ENCODE measurements around the gene RMRP.
"Not testable (repeated sequence)": the region's sequence is repeated elsewhere in the genome, so short reads cannot be mapped to it uniquely, and the experiment has no call there.

RMRP gene

GRCh38 chr9:35664531-35665470 lies 7.0 kb upstream of the RMRP start, which contains the start of gene ARHGEF39:
Gene ARHGEF39 (minus strand): TSS chr9:35665195. CDS start chr9:35665169, 26 bp downstream.
- DNase-seq (ENCODE audit: low read depth), result peak; percentile 75

GRCh38 chr9:35662437-35662836 lies 4.6 kb upstream of the RMRP start:
- DNase-seq (ENCODE audit: low read depth), result no peak

GRCh38 chr9:35661756-35662350 lies 4.0 kb upstream of the RMRP start:
- no peak for DNase-seq (ENCODE audit: low read depth)

GRCh38 chr9:35660966-35661415 lies 3.2 kb upstream of the RMRP start:
- DNase-seq (ENCODE audit: low read depth), result no peak

- DNase-seq (ENCODE audit: low read depth), result no peak
Measured at GRCh38 chr9:35659340-35659739, 1.5 kb upstream of the RMRP start.

GRCh38 chr9:35658968-35659220 lies 1.1 kb upstream of the RMRP start:
- no peak for DNase-seq (ENCODE audit: low read depth)

- DNase-seq (ENCODE audit: low read depth), result peak; percentile 62
Measured at GRCh38 chr9:35658137-35658967, 533 bp upstream of the RMRP start, which contains the start of gene CCDC107. Gene CCDC107 (plus strand): TSS chr9:35658292. CDS start chr9:35658380, 88 bp downstream.

- no peak for DNase-seq (ENCODE audit: low read depth)
Measured at GRCh38 chr9:35656831-35657545, 831 bp downstream of the RMRP start.

- peak; percentile 65 for DNase-seq (ENCODE audit: low read depth)
Measured at GRCh38 chr9:35656348-35656747, 1.5 kb downstream of the RMRP start.

GRCh38 chr9:35653611-35654010 lies 4.2 kb downstream of the RMRP start:
- DNase-seq (ENCODE audit: low read depth), result no peak

- no peak for DNase-seq (ENCODE audit: low read depth)
Measured at GRCh38 chr9:35652829-35653209, 5.0 kb downstream of the RMRP start.

GRCh38 chr9:35651956-35652828 lies 5.6 kb downstream of the RMRP start:
- no peak for DNase-seq (ENCODE audit: low read depth)

GRCh38 chr9:35650341-35651158 lies 7.3 kb downstream of the RMRP start, which contains the start of gene SIT1:
Gene SIT1 (minus strand): TSS chr9:35650931. CDS start chr9:35650853, 78 bp downstream.
- no peak for DNase-seq (ENCODE audit: low read depth)

GRCh38 chr9:35649431-35650340 lies 8.1 kb downstream of the RMRP start:
- peak; percentile 67 for DNase-seq (ENCODE audit: low read depth)

GRCh38 chr9:35646533-35647265 lies 11.1 kb downstream of the RMRP start:
- DNase-seq (ENCODE audit: low read depth), result peak; percentile 78

- peak; percentile 74 for DNase-seq (ENCODE audit: low read depth)
Measured at GRCh38 chr9:35646153-35646532, 11.7 kb downstream of the RMRP start.

- not testable (repeated sequence) for DNase-seq (ENCODE audit: low read depth)
Measured at GRCh38 chr9:35645736-35646135, 12.1 kb downstream of the RMRP start.

GRCh38 chr9:35643046-35643445 lies 14.8 kb downstream of the RMRP start:
- DNase-seq (ENCODE audit: low read depth), result no peak
